Astrocyte (in vitro differentiated cells and primary cell): ENCODE measurements around the gene RAB3A.

Experiments
- EZH2 ChIP-seq: IDR thresholded peaks from 2 replicates; pipeline ENCODE4 v1.6.1; 2012; ENCODE audit warnings: mild to moderate bottlenecking, low read length, inconsistent platforms; ENCODE audit not compliant: insufficient read depth
- TF ChIP-seq, protein P1 (sequence below): IDR thresholded peaks from 2 replicates; pipeline ENCODE4 v1.5.1; 2011; ENCODE audit warnings: low read depth, mild to moderate bottlenecking, inconsistent platforms, low read length, moderate library complexity; ENCODE audit not compliant: insufficient read depth

DNA sequence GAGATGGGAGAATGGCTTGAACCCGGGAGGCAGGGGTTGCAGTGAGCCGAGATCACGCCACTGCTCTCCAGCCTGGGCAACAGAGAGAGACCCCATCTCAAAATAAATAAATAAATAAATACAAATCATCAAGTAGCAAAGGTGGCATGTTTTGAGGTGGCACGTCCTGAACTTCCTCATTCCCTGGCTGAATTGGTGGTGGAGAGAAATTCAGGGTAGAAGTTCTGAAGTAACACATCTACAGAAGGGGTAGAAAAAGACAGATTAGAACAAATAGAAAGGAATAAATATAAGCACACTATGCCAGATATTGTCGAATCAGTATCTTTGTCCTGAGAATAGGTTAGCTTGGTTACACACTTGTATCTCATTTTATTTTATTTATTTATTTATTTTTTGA is 23.9 kb downstream of the RAB3A start:
- TF ChIP-seq, protein P1, sequence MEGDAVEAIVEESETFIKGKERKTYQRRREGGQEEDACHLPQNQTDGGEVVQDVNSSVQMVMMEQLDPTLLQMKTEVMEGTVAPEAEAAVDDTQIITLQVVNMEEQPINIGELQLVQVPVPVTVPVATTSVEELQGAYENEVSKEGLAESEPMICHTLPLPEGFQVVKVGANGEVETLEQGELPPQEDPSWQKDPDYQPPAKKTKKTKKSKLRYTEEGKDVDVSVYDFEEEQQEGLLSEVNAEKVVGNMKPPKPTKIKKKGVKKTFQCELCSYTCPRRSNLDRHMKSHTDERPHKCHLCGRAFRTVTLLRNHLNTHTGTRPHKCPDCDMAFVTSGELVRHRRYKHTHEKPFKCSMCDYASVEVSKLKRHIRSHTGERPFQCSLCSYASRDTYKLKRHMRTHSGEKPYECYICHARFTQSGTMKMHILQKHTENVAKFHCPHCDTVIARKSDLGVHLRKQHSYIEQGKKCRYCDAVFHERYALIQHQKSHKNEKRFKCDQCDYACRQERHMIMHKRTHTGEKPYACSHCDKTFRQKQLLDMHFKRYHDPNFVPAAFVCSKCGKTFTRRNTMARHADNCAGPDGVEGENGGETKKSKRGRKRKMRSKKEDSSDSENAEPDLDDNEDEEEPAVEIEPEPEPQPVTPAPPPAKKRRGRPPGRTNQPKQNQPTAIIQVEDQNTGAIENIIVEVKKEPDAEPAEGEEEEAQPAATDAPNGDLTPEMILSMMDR: no peak
- TF ChIP-seq EZH2: no peak
